BE2C (cell line): Measurements from ENCODE around the gene CDCP1.

Source experiments
- DNase-seq: peaks from one replicate; pipeline ENCODE4 v3.0.0-alpha.2; 2020
- H3K27me3 ChIP-seq: fragments of 250-450 bp; sonication (Bioruptor Pico); 2 replicates; pipeline ENCODE4 v1.5.1; 2020; ENCODE audit warnings: mild to moderate bottlenecking
- H3K36me3 ChIP-seq: fragments of 250-450 bp; sonication (Bioruptor Pico); 2 replicates; pipeline ENCODE4 v1.5.1; 2020; ENCODE audit warnings: mild to moderate bottlenecking
- H3K4me1 ChIP-seq: fragments of 250-450 bp; sonication (Bioruptor Pico); 2 replicates; pipeline ENCODE4 v1.5.1; 2020
- H3K4me3 ChIP-seq: 2 replicates; pipeline ENCODE4 v1.5.1; 2011; ENCODE audit warnings: low read depth, low read length
- H3K9me3 ChIP-seq: fragments of 250-450 bp; sonication (Bioruptor Pico); 2 replicates; pipeline ENCODE4 v1.5.1; 2020
- CTCF ChIP-seq: IDR thresholded peaks from 2 replicates; pipeline ENCODE4 v1.5.1; 2012; ENCODE audit warnings: mild to moderate bottlenecking, low read depth, low read length

The CDCP1 gene

DNA sequence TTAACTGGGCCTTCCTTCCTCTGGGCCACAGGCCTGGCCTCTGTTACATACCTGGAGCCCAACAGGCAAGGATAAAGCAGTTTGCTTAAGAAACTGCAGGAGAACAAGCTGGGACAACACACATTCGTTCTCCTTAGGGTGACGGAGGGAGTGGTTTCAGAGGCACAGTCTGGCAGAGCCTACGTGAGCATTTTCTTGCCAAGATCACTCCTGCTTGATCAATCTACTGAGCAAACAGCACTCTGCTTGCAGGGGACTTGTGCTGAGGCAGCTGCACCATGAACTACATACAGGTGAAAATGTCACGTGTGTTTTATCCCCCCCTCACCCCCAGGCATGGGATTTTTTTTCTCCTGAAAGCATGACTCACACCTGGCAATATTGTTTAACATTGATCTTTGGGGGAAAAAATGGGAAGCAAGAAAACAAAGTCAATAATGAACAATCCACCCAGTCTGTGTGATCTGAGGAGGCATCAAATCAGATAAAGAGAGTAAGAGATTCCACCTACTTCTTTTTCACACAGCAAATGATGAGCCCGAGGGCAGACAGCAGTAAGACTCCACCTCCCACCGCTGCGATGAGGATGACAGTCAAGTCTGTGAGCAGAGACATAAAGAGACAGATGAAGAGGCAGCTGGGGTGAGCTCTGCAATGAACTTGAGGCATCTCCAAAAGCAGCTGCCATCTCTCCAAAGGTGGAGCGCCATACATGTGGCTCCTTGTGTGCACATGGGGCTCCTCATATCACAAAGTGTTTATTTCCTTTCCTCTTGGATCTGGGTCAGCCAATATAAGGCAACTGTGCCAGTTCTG lies 57.4 kb downstream of the CDCP1 start:
- H3K4me3 ChIP-seq, result no peak overlapping the region
- H3K4me1 ChIP-seq, result no peaks in the 10 kb centered on the region
- no peaks in the 10 kb centered on the region for H3K27me3 ChIP-seq
- no peaks in the 10 kb centered on the region for H3K9me3 ChIP-seq
- H3K36me3 ChIP-seq, result no peaks in the 10 kb centered on the region
- no peak for TF ChIP-seq CTCF
- DNase-seq, result no peak

- no peak overlapping the region for H3K4me3 ChIP-seq
- H3K27me3 ChIP-seq, result no peaks in the 10 kb centered on the region
- no peak for DNase-seq
- no peaks in the 10 kb centered on the region for H3K9me3 ChIP-seq
- H3K4me1 ChIP-seq, result no peaks in the 10 kb centered on the region
- TF ChIP-seq CTCF, result no peak
- H3K36me3 ChIP-seq, result no peaks in the 10 kb centered on the region
Measured at GRCh38 chr3:45087155-45087554, 59.0 kb downstream of the CDCP1 start.

- H3K36me3 ChIP-seq, result no peaks in the 10 kb centered on the region
- no peak for DNase-seq
- TF ChIP-seq CTCF, result no peak
Measured at GRCh38 chr3:45084820-45085816, 61.1 kb downstream of the CDCP1 start.

GRCh38 chr3:45084361-45084760 lies 61.8 kb downstream of the CDCP1 start:
- no peaks in the 10 kb centered on the region for H3K4me1 ChIP-seq
- no peak overlapping the region for H3K4me3 ChIP-seq
- no peaks in the 10 kb centered on the region for H3K36me3 ChIP-seq
- H3K27me3 ChIP-seq, result no peaks in the 10 kb centered on the region
- TF ChIP-seq CTCF, result no peak
- H3K9me3 ChIP-seq, result no peaks in the 10 kb centered on the region
- DNase-seq, result no peak

More at GRCh38 chr3:45084820-45085816, 61.1 kb downstream of the CDCP1 start:
- H3K27me3 ChIP-seq, result no peaks in the 10 kb centered on the region
- no peaks in the 10 kb centered on the region for H3K9me3 ChIP-seq
- no peaks in the 10 kb centered on the region for H3K4me1 ChIP-seq
- no peak overlapping the region for H3K4me3 ChIP-seq

GRCh38 chr3:45083023-45083422 lies 63.2 kb downstream of the CDCP1 start:
- Histone ChIP-seq H3K4me1 (no peaks in the 10 kb centered on the region), H3K9me3 (no peaks in the 10 kb centered on the region), H3K36me3 (no peaks in the 10 kb centered on the region), H3K4me3 (no peak overlapping the region), H3K27me3 (no peaks in the 10 kb centered on the region)
- TF ChIP-seq CTCF, result no peak
- no peak for DNase-seq

GRCh38 chr3:45082142-45082538 lies 64.0 kb downstream of the CDCP1 start:
- DNase-seq, result no peak
- Histone ChIP-seq H3K27me3 (no peaks in the 10 kb centered on the region), H3K36me3 (no peaks in the 10 kb centered on the region)

More at GRCh38 chr3:45082142-45082538, 64.0 kb downstream of the CDCP1 start:
- H3K4me1 ChIP-seq, result no peaks in the 10 kb centered on the region
- TF ChIP-seq CTCF, result no peak
- no peak overlapping the region for H3K4me3 ChIP-seq
- no peaks in the 10 kb centered on the region for H3K9me3 ChIP-seq
